Measurements from ENCODE around the gene PDCD7. TPM values are rescaled to one million over a fixed set of nuclear protein-coding genes. Genes with fewer than 3 reads are reported as not detected.

PDCD7 gene
- polyA plus RNA-seq, 1 of the 3 experiments (the other 2 are of a cell fraction), result 15.3 TPM

DNA sequence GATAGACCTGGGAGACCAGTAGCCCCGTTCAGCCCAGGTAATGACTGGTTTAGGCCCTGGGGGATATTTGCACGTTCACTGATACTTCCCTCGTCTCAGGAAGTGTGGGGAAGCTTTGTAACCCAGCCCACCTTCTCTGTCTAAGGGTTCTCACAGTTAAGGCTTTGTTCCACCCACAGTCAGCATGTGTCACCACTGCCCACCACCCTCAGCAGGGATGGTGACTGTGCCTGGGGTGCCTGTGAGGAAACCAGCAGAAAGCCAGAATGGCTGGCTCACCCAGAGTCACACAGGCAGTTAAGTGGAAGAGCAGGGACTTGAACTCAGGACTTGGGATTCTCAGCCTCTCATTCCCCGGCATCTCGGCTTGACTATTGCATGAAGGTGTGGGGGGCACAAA, 51.9 kb downstream of the PDCD7 start (continued):
- TF ChIP-seq FOXJ3 (CRISPR knock-in tag; IDR thresholded peaks at IDR 0.05) (no peak), TAF1 (IDR thresholded peaks at IDR 0.05; ENCODE audit: borderline replicate concordance, low read depth, low read length) (no peak), FOSL2 (IDR thresholded peaks at IDR 0.05; ENCODE audit: borderline replicate concordance, low read depth) (no peak)
- TF ChIP-seq, protein P1, sequence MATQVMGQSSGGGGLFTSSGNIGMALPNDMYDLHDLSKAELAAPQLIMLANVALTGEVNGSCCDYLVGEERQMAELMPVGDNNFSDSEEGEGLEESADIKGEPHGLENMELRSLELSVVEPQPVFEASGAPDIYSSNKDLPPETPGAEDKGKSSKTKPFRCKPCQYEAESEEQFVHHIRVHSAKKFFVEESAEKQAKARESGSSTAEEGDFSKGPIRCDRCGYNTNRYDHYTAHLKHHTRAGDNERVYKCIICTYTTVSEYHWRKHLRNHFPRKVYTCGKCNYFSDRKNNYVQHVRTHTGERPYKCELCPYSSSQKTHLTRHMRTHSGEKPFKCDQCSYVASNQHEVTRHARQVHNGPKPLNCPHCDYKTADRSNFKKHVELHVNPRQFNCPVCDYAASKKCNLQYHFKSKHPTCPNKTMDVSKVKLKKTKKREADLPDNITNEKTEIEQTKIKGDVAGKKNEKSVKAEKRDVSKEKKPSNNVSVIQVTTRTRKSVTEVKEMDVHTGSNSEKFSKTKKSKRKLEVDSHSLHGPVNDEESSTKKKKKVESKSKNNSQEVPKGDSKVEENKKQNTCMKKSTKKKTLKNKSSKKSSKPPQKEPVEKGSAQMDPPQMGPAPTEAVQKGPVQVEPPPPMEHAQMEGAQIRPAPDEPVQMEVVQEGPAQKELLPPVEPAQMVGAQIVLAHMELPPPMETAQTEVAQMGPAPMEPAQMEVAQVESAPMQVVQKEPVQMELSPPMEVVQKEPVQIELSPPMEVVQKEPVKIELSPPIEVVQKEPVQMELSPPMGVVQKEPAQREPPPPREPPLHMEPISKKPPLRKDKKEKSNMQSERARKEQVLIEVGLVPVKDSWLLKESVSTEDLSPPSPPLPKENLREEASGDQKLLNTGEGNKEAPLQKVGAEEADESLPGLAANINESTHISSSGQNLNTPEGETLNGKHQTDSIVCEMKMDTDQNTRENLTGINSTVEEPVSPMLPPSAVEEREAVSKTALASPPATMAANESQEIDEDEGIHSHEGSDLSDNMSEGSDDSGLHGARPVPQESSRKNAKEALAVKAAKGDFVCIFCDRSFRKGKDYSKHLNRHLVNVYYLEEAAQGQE (IDR thresholded peaks at IDR 0.05; ENCODE audit: low read depth, low read length), result no peak
- TF ChIP-seq, protein P2, sequence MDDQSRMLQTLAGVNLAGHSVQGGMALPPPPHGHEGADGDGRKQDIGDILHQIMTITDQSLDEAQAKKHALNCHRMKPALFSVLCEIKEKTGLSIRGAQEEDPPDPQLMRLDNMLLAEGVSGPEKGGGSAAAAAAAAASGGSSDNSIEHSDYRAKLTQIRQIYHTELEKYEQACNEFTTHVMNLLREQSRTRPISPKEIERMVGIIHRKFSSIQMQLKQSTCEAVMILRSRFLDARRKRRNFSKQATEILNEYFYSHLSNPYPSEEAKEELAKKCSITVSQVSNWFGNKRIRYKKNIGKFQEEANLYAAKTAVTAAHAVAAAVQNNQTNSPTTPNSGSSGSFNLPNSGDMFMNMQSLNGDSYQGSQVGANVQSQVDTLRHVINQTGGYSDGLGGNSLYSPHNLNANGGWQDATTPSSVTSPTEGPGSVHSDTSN (IDR thresholded peaks at IDR 0.05), result no peak

DNA sequence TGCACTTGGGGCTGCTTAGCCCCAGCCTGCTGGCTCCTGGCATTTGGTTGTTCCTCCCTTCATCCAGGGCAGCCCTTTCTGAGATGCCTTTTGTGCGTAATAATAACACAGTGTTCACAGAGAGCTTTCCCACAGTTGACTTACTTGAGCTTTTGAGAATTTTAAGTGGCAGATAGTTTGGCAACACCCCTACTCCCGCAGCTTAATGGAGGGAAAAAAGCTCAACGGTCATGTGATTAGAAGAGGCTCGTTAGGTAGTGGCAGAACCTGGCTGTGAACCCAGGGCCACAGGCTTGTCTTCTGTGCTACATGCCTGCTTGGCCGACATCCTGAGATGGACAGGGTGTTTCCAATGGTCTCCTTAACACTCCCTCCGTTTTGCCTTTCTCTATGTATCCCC, 52.3 kb downstream of the PDCD7 start:
- 66% methylated on average over 3 of the region's 6 CpGs for WGBS (ENCODE audit: low lambda C conversion rate)
- Histone ChIP-seq H3K36me3 (replicated peaks in 1 of 2; ENCODE audit: control insufficient read depth in 1 of 2, insufficient read depth in 2 of 2, low read length in 1 of 2) (no peaks in the 10 kb centered on the region), H3K27me3 (ENCODE audit: insufficient read depth) (0 out of 2 replicates have a peak, but pooled peaks cover 6% of the 10 kb centered on the region), H3K4me1 (ENCODE audit: control insufficient read depth in 1 of 2, insufficient read depth in 2 of 2, low read depth in 1 of 2, low read length in 1 of 2) (peaks cover 0 to 9% of the 10 kb centered on the region in 2 experiments; a peak in 1 of 4 replicates), H3K9me3 (no peaks in the 10 kb centered on the region), H3K27ac (ENCODE audit: low read depth in 2 of 2, low read length in 1 of 2) (no peak overlapping the region), H4K20me1 (ENCODE audit: insufficient read depth) (no peaks in the 10 kb centered on the region), H3K4me3 (ENCODE audit: low read depth in 2 of 2, low read length in 1 of 2) (no peak overlapping the region), H3K79me2 (ENCODE audit: insufficient read depth) (no peaks in the 10 kb centered on the region), H3K4me2 (no peak overlapping the region), H2AFZ (ENCODE audit: low read depth) (no peak overlapping the region), H3K9me2 (no peaks in the 10 kb centered on the region), H3F3A (replicated peaks; ENCODE audit: insufficient read depth) (no peaks in the 10 kb centered on the region), H3K9ac (no peak overlapping the region)
- ChIA-PET CTCF (interaction anchor here (0.9 to 8.3 kb wide), 4 partner anchors 12 to 353 kb away, joined by 3 to 99 read pairs (median 4); no protein-coding TSS in a partner anchor), POLR2A (no interaction called here)
- no peak for DNase-seq
- TF ChIP-seq, protein P3, sequence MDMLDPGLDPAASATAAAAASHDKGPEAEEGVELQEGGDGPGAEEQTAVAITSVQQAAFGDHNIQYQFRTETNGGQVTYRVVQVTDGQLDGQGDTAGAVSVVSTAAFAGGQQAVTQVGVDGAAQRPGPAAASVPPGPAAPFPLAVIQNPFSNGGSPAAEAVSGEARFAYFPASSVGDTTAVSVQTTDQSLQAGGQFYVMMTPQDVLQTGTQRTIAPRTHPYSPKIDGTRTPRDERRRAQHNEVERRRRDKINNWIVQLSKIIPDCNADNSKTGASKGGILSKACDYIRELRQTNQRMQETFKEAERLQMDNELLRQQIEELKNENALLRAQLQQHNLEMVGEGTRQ (IDR thresholded peaks at IDR 0.05; ENCODE audit: borderline replicate concordance, low read depth, low read length), result no peak
- TF ChIP-seq, protein P1 (IDR thresholded peaks at IDR 0.05; ENCODE audit: low read depth, low read length), result no peak
- no peak for TF ChIP-seq TAF1 (IDR thresholded peaks at IDR 0.05; ENCODE audit: borderline replicate concordance, low read depth, low read length)
- TF ChIP-seq, protein P2 (IDR thresholded peaks at IDR 0.05), result no peak
- no peak for TF ChIP-seq MXI1 (IDR thresholded peaks at IDR 0.05; ENCODE audit: low read depth, low read length)
- no peak for TF ChIP-seq RCOR1 (IDR thresholded peaks at IDR 0.05; ENCODE audit: low read length)
